ENCODE measurements around the gene PUS7L.

DNA sequence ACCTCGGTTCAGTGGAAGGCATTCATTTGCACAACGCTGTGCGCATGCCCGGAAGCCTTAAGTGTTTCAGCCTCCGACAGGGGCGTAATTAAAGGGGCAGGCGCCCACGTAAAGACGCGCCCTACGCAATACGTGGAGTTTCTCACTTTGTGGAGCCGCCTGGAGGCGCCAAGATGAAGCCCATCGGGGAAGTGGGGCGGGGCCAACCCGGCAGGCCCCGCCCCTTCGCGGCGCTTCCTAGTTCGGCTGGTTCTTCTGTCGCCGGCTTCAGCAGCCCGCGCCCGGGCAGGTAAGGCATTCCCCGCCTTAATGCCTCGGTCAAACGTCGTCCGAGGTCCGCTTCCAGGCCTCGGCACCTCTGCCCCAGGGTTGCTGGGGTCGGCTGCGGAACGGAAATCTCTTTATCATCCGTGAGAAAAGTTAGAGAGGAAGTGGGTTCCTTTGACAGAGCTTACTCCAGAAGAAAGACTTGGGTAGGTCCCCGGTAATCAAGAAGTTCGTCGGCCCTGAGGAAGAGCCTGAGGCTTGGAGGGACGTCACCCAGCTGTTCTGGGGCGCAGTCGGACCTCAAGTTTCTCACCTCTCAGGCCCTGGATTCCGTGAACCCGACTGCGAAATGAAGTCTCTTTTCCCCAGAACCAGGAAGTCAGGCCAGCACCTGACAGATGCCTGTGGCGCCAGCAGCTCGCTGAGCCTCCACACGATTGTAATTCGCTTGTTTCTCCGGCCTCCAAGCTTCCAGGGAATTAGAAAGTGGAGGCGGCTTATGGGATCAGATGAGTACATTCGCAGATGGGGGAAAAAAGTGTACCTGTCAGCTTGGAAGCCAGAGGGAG lies at the start of gene PUS7L, which contains the start of gene IRAK4:
- TF ChIP-seq, protein P1, sequence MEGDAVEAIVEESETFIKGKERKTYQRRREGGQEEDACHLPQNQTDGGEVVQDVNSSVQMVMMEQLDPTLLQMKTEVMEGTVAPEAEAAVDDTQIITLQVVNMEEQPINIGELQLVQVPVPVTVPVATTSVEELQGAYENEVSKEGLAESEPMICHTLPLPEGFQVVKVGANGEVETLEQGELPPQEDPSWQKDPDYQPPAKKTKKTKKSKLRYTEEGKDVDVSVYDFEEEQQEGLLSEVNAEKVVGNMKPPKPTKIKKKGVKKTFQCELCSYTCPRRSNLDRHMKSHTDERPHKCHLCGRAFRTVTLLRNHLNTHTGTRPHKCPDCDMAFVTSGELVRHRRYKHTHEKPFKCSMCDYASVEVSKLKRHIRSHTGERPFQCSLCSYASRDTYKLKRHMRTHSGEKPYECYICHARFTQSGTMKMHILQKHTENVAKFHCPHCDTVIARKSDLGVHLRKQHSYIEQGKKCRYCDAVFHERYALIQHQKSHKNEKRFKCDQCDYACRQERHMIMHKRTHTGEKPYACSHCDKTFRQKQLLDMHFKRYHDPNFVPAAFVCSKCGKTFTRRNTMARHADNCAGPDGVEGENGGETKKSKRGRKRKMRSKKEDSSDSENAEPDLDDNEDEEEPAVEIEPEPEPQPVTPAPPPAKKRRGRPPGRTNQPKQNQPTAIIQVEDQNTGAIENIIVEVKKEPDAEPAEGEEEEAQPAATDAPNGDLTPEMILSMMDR (IDR thresholded peaks at IDR 0.05): peak; percentile 32
- TF ChIP-seq POLR2AphosphoS5 (IDR thresholded peaks at IDR 0.05; ENCODE audit: low read depth, low read length) (peak; percentile 60; the same call in 1 of the 2 replicates), SIN3A (IDR thresholded peaks at IDR 0.05; ENCODE audit: borderline replicate concordance, insufficient read depth, low read depth, low read length) (no peak), TCF7L2 (IDR thresholded peaks at IDR 0.05; ENCODE audit: low read depth, low read length) (peak; percentile 97)
- TF ChIP-seq, protein P2, sequence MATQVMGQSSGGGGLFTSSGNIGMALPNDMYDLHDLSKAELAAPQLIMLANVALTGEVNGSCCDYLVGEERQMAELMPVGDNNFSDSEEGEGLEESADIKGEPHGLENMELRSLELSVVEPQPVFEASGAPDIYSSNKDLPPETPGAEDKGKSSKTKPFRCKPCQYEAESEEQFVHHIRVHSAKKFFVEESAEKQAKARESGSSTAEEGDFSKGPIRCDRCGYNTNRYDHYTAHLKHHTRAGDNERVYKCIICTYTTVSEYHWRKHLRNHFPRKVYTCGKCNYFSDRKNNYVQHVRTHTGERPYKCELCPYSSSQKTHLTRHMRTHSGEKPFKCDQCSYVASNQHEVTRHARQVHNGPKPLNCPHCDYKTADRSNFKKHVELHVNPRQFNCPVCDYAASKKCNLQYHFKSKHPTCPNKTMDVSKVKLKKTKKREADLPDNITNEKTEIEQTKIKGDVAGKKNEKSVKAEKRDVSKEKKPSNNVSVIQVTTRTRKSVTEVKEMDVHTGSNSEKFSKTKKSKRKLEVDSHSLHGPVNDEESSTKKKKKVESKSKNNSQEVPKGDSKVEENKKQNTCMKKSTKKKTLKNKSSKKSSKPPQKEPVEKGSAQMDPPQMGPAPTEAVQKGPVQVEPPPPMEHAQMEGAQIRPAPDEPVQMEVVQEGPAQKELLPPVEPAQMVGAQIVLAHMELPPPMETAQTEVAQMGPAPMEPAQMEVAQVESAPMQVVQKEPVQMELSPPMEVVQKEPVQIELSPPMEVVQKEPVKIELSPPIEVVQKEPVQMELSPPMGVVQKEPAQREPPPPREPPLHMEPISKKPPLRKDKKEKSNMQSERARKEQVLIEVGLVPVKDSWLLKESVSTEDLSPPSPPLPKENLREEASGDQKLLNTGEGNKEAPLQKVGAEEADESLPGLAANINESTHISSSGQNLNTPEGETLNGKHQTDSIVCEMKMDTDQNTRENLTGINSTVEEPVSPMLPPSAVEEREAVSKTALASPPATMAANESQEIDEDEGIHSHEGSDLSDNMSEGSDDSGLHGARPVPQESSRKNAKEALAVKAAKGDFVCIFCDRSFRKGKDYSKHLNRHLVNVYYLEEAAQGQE (IDR thresholded peaks at IDR 0.05; ENCODE audit: insufficient read depth in 1 of 2, low read depth in 2 of 2, low read length in 1 of 2): no peak

Data from Panc1 (cell line).